H1 (cell line): ENCODE results near the gene CASP9. TPM values are rescaled to one million over a fixed set of nuclear protein-coding genes. Genes with fewer than 3 reads are reported as not detected.
A peak's percentile ranks its signal among the peaks of the same experiment; 100 is the strongest.

Experiments
- CHD7 ChIP-seq: fragments of 300-600 bp; sonication (generic); IDR thresholded peaks from 2 replicates; pipeline ENCODE4 v1.7.1; 2012; ENCODE audit warnings: low read length, moderate library complexity, mild to moderate bottlenecking, inconsistent platforms; ENCODE audit not compliant: insufficient replicate concordance
- EZH2 ChIP-seq: fragments of 200-600 bp; sonication (generic); IDR thresholded peaks from 2 replicates; pipeline ENCODE4 v1.7.1; 2012; ENCODE audit warnings: low read depth, mild to moderate bottlenecking, moderate library complexity, low read length, inconsistent platforms; ENCODE audit not compliant: severe bottlenecking
- JUND ChIP-seq: IDR thresholded peaks from 2 replicates; pipeline ENCODE4 v1.6.1; 2011; ENCODE audit warnings: mild to moderate bottlenecking, improper control_type of control experiment, low read length
- MAX ChIP-seq: IDR thresholded peaks from 2 replicates; pipeline ENCODE4 v1.6.1; 2012; ENCODE audit warnings: inconsistent platforms
- NANOG ChIP-seq: IDR thresholded peaks from 2 replicates; pipeline ENCODE4 v1.6.1; 2011; ENCODE audit warnings: low read length, low read depth, mild to moderate bottlenecking, inconsistent platforms; ENCODE audit not compliant: insufficient read depth, poor library complexity, severe bottlenecking
- NRF1 ChIP-seq: IDR thresholded peaks from 2 replicates; pipeline ENCODE4 v1.6.1; 2011; ENCODE audit warnings: mild to moderate bottlenecking, low read depth, low read length, improper control_type of control experiment
- RFX5 ChIP-seq: IDR thresholded peaks from 2 replicates; pipeline ENCODE4 v1.6.1; 2011; ENCODE audit warnings: low read depth, low read length, improper control_type of control experiment, borderline replicate concordance
- RXRA ChIP-seq: IDR thresholded peaks from 2 replicates; pipeline ENCODE4 v1.6.1; 2011; ENCODE audit warnings: low read depth, mild to moderate bottlenecking, low read length, moderate library complexity; ENCODE audit not compliant: insufficient read depth
- SRF ChIP-seq: IDR thresholded peaks from 2 replicates; pipeline ENCODE4 v1.6.1; 2011; ENCODE audit warnings: mild to moderate bottlenecking, low read depth, low read length, moderate library complexity
- polyA plus RNA-seq, 7 experiments: library from polyadenylated mRNA; depleted of rRNA in 3 of 7; stranded (reverse) in 5 of 7; unstranded in 2 of 7; fragments of >200 nt in 5 of 7; fragments of 200-250 nt in 2 of 7; gene quantifications; 1 replicate in 5 of 7; 2 replicates in 1 of 7; 4 replicates in 1 of 7; pipeline versions ENCODE4 v1.2.1 to v1.2.3, GENCODE V29; 2011 to 2013; ENCODE audit warnings: missing spikeins in 2 of 7, mixed read lengths in 2 of 7
- total RNA-seq: library from RNA; stranded (reverse); fragmentation: NEBNext Ultra II Directional; extraction: Animal tissue kit (Norgen Biotek cat#: 25700); gene quantifications from 2 replicates; pipeline ENCODE4 v1.2.1, GENCODE V29; 2021

The CASP9 gene
- total and polyA plus RNA-seq, 2 of the 8 experiments (the other 6 are each of a cell fraction or from before 2014, with no cell fraction given): 14.8 to 36.3 TPM

- no peak for TF ChIP-seq CHD7
- no peak for TF ChIP-seq NANOG
- TF ChIP-seq NRF1: no peak
- TF ChIP-seq SRF: peak; percentile 22; the same call in 1 of the 2 replicates
- no peak for TF ChIP-seq RFX5
- TF ChIP-seq JUND: no peak
- no peak for TF ChIP-seq EZH2
- TF ChIP-seq RXRA: no peak
- peak; percentile 83; the same call in 1 of the 2 replicates for TF ChIP-seq MAX
These were observed 2.7 kb upstream of the CASP9 start, which contains the start of gene DNAJC16 (continued) for GRCh38 chr1:15526490-15527339.
